HG03460 (cell line): Measurements from ENCODE around the gene ADGRL3.

ENCODE experiments used
- ATAC-seq: cut with Tn5 transposase; IDR thresholded peaks from one replicate; pipeline ENCODE4 v1.9.1; 2021; ENCODE audit not compliant: unreplicated experiment

The ADGRL3 gene

DNA sequence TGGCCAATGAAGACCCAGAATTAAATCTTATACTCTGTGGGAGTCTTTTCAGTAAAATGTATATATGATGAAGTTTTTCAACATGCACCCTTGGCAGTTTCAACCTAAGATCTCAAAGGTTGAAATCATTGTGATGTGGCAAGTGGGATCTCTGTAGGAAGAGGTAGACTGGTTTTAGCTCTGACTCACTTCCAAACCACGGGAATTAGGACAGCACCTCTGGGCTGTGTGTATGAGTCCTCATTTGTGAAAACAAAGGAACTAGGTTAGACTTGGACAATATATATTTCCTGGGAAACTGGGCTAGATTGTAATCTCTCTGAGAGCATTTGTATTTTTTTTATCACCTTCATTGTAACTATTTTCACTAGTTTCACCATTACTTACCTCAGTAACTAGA is 333.0 kb downstream of the ADGRL3 start:
- no peak for ATAC-seq

DNA sequence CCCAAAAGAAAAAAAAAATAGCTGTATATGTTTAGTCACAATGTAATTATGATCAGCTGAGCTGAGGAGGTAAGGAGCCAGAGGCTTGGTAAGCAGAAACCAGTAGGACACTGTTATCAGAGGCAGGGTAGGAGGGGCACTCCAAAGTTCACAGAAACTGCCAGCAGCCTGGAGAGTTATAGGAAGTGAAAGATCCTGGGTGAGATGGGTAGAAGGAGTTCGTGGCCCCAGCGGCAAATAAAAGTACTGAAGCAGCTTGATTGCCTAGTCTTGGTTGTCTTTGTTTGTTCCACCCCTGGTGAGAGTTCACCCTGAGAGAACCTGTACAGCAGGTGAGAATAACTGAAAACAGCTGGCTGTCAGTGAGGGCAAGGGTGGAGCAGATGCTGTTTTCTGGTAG is 340.8 kb downstream of the ADGRL3 start:
- no peak for ATAC-seq

DNA sequence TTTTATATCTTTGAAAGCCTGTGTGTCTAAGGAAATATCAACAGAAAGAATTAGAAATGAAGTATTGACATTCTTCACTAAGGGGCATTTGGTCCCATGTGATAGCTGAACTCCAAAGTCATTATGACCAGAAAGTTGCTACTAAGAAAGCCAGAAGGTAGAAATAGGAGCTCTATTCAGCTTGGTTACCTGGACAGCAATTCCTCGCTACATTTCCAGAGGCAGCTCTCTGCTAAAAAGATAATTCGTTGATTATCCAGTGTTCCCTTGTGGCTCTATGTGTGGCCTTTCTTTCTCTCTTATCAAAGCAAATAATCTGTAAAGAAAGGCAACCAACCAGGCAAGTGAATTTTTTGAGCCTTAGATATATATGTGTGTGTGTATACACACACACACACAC is 341.3 kb downstream of the ADGRL3 start:
- ATAC-seq = no peak

DNA sequence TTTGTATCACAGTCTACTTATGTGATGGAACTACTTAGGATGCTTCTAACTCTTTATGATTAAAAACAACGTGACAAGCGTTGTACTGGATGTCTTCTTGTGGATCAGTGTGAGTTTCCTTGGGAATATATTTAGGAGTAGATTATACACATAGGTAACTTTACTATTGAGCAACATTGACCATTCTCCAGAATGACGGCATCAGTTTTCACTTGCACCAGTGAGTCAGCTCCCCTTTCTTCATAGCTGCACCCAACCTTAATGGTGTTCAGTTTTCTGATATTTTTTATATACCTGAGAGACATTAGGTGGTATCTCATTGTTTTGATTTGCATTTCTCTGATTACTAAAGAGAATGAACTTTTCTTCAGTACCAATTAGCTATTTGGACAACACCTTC is 343.9 kb downstream of the ADGRL3 start:
- no peak for ATAC-seq

DNA sequence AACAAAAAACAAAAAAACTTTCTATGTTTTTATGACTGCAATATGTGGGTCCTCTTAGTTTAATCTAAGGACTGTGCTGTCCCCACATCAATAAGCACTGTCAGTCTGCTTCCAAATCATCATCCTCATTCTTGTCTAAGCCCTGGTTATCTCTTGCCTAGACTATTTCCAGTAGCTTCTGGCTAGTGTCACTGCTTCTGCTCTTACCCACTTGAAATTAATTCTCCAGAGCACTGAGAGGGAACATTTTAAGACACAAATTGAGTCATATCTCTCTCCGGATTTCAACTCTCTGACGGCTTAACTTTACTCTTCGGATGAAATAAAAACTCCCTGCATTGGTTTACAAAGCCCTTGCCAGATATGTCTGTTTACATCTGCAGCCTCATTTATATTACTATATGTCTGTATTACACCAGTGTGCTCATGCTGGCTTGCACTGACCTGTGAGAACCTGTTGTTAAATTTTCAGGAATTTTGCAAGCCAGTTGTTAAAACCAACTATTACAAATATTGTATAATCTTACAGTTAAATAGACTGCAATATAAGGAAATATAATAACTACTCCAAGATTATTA is 345.9 kb downstream of the ADGRL3 start:
- no peak for ATAC-seq

DNA sequence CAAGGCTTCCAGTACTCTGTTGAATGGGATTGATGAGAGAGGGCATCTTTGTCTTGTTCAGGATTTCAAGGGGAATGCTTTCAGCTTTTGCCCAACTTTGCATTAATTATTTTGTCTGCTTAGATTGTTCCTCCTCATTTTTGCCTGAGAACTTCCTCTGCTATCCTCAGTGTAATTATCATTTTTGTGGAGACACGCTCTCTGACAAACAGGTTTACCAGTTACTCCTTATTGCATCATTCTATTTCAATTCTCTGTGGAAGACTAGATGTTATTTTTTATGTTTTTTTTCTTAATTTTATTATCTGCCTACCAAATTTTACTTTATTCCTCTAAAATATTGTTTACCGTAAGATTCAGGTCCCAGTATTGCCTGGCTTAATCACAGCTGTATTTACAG is 349.2 kb downstream of the ADGRL3 start:
- no peak for ATAC-seq

DNA sequence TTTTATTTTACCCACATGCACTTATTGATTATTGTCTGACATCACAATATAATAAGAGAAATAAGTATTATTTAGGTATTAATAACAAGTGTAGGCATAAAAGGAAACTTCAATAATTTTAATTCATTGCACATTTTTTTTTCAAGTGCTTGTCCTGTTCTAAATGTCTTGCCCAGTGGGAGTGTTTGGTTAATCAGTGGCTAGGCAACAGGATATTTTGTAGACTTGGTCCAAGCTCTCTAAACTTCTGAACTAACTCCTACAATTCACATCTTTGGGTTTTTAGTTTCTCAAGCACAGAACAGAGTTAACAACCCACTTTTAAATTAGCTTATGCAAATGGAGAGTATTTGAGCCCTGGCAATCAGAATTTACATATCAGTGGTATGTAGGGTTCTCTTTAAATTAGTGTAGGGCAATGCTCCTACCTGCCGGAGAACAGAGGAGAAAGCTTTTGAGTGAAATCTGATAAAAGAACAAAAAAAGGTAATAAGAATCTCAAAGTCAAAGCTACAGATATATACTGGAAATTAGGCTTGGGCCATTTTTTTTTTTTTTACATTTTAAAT is 353.5 kb downstream of the ADGRL3 start:
- ATAC-seq = no peak

DNA sequence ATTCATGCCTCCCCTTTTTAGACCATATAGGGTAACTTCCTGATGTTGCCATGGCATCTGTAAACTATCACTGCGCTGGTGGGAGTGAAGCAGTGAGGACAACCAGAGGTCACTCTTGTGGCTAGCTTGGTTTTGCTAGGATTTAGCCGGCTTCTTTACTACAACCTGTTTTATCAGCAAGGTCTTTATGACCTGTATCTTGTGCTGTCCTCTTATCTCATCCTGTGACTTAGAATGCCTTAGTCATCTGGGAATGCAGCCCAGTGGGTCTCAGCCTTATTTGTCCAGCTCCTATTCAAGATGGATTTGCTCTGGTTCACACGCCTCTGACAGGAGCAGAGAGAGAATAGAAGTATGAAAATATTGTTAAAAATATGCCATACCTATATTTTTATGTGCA is 355.7 kb downstream of the ADGRL3 start:
- ATAC-seq = no peak

DNA sequence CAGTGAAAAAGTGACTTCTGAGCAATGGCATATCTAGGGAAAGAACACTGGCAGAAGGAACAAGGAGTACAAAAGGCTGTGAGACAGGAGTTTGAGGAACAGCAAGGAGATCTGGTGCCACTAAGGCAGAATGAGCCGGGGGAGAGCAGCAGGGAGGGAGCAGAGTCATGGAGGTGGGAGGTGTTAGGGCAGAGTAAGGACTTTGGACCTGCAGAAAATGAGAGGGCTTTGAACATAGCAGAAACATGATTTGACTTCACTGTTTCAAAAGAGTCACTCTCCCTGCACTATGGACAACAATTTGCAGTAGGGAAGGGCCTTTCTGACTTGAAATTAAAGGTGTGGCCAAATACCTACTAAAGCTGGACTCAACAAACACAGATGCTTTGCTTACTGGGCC is 356.2 kb downstream of the ADGRL3 start:
- ATAC-seq = no peak

DNA sequence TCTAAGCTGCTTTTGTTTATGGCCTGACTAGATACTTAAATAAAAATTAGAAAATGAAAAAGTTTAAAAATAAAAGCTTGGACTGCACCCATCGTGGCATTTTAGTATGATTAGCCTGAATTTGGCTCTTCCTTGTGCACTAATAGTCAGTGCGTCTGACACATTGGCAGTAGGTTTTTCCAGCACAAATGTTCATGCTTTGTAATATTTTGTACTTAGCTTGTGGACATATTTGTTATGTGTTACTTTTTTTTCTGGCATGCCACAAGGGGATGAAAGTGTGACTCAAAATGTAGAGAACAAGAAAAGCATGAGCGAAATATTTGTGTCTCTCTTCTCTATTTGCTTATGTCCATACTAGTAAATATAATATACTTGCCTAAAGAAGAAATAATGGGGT is 359.3 kb downstream of the ADGRL3 start:
- ATAC-seq = no peak

DNA sequence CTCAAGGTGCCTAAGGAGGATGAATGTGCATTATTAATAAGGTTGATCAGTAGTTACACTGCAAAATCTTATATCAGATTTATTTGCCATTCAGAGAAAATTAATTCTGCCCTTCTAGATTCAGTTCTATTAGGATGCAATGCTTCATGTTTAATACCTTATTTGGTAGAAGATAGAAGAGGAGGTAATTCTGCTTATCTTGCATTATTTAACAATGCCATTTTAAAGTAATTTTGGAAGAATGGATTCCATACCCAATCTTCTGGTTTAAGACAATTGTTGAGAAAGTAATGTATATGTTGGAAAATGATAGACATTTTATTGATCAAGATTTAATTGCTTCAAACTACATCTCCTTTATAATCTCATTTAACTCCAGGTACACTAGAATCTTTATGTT is 360.9 kb downstream of the ADGRL3 start:
- no peak for ATAC-seq

DNA sequence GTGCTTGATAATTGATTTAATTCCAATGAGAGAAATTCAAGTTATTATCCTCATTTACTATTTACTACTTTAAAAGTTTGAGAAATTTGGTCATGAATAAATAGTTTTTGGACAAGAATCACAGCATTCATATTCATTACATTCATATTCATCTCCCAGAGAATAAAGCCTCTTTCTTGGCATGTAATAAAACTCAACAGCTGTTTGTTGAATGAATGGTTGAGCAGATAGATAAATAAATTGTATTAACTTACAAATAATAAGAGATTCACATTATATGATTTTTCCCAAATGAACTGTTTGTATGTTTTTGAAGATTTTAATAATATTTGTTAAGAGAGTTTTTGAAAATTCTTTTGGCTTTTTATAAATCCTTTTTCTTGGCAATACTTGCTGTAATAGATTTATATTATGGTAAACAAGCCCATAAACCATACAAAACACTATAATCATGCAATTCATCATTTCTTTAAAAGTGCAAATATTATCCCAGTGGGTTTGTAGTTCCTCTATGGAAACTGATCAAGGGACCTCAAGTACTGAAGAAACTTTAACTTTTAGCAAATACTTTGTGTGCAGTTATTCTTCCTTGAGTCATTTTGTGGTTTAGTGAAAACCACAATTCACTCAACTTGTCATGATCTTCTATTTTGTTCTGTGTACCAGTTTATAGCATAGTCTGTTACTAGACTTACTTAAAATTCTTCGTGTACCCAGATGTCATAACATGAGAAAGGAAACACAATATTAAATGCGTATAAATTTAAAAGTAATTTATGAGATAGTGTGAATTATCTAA is 371.8 kb downstream of the ADGRL3 start:
- no peak for ATAC-seq

DNA sequence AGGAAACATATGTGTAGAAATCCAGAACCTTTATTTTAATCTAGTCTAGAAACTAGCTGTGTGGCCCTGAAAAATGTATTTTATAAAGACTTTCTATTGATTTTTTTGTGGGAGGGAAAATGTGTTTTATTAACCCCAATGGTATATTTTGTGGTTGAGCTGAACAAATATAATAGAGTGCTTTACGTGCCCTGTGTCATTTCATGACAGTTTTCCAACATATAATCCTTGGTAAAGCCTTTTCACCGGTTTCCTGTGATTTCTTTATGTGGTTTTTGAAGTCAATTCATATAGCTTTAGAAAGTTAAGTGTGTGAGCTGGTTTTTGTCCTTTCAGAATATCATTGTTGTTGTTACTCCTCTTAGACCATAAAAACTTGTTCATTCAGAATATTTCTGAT is 375.7 kb downstream of the ADGRL3 start:
- no peak for ATAC-seq

DNA sequence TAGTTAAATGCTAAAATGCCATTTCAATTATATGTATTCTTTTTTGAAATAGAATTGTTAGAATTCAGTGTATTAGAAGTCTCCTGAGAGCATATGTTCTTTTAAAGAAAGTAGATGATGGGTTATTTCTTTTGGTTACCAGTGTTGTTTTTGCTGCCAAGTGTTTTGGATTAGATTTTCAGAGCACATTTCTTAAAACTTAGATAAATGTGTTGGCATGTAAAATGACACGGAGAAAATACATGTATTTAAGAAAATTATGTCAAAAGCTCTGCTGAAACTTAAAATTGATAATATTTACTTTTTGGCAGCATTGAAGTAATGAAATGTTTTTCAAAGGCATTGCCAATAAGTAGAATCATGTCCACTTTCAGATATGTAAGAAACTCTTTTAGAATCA is 379.7 kb downstream of the ADGRL3 start:
- no peak for ATAC-seq

DNA sequence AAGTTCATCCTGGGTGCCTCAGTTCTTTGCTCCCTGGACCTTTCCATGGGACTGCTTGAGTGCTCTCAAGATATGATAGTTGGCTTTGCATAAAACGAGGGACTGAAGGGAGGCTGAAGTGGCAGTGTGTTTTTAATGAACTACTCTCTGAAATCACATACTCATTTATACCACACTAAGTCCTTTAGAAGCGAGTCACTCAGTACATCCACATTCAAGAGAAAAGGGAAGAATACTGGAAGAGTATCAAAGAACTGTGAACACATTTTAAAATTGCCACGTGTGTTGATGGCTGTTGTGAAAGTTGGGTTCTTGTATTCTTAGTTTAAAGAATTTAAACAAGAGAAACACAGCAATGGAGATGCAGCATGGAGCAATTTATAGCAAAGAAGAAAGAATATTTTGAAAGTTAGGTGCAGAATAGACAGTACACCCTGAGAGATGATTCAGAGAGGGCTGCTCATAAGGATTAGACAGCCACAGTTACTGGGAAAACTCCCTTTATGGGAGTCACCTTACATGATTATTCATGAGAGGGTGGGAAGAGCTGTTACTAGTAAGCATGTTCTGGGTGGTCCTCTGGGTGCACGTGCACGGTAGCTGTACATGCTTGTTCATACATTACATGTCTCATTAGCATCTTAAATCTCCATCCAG is 380.7 kb downstream of the ADGRL3 start:
- ATAC-seq = no peak

DNA sequence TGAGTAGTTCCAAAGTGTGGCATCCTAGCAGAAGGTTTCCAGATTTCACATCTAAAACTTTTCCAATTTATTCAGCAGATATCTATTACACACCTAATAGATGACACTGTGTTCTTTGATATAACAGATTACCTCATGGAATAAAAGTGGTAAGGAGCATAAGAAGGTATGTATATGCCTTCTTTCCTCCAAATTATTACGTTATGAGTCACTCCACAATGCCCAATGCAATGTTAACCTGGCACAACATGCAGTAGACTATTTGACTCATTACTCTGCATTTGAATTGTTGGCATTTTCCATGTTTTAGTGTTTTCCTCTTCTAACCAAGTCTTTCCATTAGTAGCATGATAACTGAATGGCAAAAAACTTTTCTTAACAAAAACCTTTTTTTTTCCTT is 383.6 kb downstream of the ADGRL3 start:
- no peak for ATAC-seq

DNA sequence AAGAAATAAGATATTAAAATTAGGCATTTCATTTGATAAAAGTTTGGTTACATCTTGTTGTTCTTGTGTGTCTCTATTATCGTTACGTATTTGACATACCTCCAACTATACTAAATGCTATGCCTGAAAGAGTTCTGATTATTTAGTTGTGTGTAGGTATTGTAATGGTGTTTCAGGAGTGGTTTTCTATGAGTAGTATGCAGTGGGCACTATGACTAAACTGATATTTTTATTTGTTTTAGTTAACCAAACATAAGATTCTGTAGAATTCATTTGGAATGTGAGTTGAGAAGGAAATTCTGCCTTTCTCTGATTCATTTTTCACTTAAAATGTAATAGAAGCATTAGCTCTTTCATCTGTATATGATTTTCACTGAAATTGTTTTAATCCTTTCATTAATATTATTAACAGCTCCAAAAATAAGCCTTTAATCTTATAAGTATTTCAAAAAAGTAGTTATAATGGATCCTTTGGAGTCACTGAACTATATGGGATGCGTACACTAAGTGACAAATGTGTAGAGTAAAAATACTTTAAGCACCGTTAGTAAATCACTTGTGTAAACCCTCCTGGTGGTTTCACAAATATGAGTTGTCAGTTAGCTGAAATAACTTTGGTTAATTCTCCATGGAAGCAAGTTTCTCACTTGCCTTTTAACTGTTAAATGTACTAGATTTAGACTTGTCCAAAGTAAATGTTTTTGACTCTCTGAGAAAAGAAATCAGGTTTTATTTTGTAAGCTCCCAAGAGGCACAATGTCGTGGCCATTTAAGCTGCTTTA is 388.7 kb downstream of the ADGRL3 start:
- ATAC-seq = no peak

DNA sequence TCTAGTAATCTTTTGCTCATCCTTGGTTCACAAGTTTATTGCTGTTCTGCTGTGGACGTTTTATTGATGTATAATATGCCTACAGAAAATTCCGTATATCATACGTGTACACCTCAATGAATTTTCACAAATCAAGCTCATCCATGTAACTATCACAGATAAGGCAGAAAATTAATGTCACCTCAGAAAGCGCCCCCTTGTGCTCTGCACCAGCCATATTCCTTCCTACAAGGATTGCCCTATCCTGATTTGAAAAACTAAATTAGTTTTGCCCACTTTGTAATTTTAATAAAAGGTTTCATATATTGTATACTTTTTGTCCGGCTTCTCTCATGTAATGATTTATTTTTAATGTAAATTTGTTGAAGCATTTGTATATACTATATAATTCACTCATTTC is 390.8 kb downstream of the ADGRL3 start:
- ATAC-seq = no peak

DNA sequence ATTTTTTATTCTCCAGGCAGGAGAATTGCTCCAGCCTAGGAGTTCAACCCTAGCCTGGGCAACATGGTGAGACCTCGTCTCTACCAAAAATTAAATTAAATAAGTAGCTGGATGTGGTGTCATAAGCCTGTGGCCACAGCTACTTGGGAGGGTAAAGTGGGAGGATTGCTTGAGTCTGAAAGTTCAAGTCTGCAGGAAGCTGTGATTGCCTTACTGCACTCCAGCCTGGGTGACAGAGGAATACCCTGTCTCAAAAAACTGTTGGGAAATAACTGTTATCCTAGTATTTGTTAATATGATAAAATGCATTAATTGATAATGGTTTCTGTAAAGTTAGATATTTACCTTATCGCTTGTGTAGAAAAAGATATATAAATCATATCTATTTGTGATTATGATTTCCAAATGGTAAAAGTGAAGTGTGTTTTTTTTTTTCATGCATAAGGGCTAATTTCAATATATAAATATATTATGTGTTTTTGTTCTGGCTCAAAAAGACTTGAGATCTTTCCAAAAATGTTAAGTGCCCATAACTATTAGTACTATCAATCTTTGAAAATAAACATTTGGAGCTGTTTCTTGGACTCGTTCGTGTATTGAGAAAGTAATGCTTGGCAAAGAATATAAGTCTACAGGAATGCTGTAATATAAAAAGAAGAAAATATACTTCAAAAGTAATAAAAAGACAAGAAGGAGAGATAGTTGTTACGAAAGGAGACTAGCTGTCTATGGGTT is 396.6 kb downstream of the ADGRL3 start:
- no peak for ATAC-seq

DNA sequence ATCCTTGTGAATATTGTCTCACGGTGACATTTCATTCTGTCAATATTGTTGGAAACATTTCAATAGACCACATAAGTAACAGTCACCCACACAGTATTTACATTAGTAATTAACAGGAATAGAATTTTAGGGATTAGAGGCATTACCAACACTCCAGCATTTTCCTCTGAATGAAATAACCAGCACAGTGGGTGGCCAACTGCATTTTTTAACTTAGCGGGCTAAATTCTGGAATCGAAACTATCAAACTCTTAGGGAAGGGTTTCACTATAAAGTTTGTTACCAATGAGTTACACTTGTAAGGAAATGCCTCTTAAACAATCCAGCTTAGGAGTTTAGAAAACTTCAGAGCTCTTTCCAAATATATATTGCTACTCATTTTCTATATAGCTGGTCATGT is 403.0 kb downstream of the ADGRL3 start:
- no peak for ATAC-seq

DNA sequence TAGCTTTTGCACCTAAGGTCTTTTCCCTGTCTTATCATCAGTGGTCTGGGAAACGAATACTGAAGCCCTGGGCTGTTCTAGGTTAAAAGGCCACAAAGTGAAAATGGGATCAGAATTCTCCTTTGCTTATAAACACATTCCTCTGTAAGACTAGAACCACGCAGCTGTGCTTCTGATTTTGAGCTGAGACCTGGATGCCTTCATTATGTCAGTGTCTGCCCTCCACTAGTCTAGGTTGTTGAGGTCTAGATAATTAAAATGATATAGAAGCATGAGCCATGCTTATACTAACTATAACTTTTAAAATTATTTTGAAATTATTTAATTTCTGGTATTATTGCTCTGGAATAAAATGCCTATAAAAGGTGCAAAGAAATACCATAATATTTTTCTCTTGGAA is 403.9 kb downstream of the ADGRL3 start:
- no peak for ATAC-seq
